ENCODE data around the gene FRS3. TPM values are rescaled to one million over a fixed set of nuclear protein-coding genes. Genes with fewer than 3 reads are reported as not detected.
"Not testable (repeated sequence)": the region's sequence is repeated elsewhere in the genome, so short reads cannot be mapped to it uniquely, and the experiment has no call there.

FRS3 gene
- total and polyA plus RNA-seq, 4 donors = 3.7 to 11.2 (median 6.9) TPM

GRCh38 chr6:41769376-41769775 is 10.3 kb downstream of the FRS3 start:
- Histone ChIP-seq H3K27me3 (ENCODE audit: control insufficient read depth in 3 of 3, insufficient read depth in 3 of 3, low read length in 2 of 3) (no peaks in the 10 kb centered on the region), H3K36me3 (ENCODE audit: control insufficient read depth in 4 of 4, insufficient read depth in 4 of 4, low read length in 4 of 4) (peaks cover 5 to 31% (median 9%) of the 10 kb centered on the region in 4 donors), H3K9me3 (ENCODE audit: control insufficient read depth in 4 of 4, insufficient read depth in 3 of 4, low read length in 3 of 4) (no peaks in the 10 kb centered on the region), H3K9ac (ENCODE audit: insufficient read depth in 1 of 2, low read length in 2 of 2) (no peak overlapping the region), H3K27ac (ENCODE audit: low read depth in 1 of 2, low read length in 1 of 2) (no peak overlapping the region), H3K4me3 (no peak overlapping the region), H3K4me1 (ENCODE audit: control insufficient read depth in 5 of 5, insufficient read depth in 5 of 5, low read length in 5 of 5) (peaks cover 6 to 32% (median 19%) of the 10 kb centered on the region in 5 donors)
- no peak for TF ChIP-seq CTCF (IDR thresholded peaks at IDR 0.05; ENCODE audit: control extremely low read depth, extremely low read depth)
- 97% methylated on average over 8 of the region's 8 CpGs for WGBS, 2 donors
- DNase-seq (no peak), ATAC-seq (ENCODE audit: insufficient read depth, low FRiP score) (no peak)

GRCh38 chr6:41768545-41769308 is 11.0 kb downstream of the FRS3 start:
- DNase-seq = peak in 2 of 3 donors; percentile 28 to 29
- H3K27ac ChIP-seq (ENCODE audit: low read depth in 1 of 2, low read length in 1 of 2) = peak overlapping the region in 1 of 2 donors; percentile 57
- no peak for TF ChIP-seq CTCF (IDR thresholded peaks at IDR 0.05; ENCODE audit: control extremely low read depth, extremely low read depth)

GRCh38 chr6:41767112-41767833 is 12.4 kb downstream of the FRS3 start:
- H3K4me3 ChIP-seq = no peak overlapping the region
- no peak for ATAC-seq (ENCODE audit: insufficient read depth, low FRiP score)
- DNase-seq = peak; percentile 91 to 98 (median 95)
- H3K27ac ChIP-seq (ENCODE audit: low read depth in 1 of 2, low read length in 1 of 2) = peak overlapping the region; percentile 24 to 66
- H3K9ac ChIP-seq (ENCODE audit: insufficient read depth in 1 of 2, low read length in 2 of 2) = peak overlapping the region in 1 of 2 donors; percentile 68
- H3K4me1 ChIP-seq (ENCODE audit: control insufficient read depth in 5 of 5, insufficient read depth in 5 of 5, low read length in 5 of 5) = peaks cover 6 to 37% (median 19%) of the 10 kb centered on the region in 5 donors
- WGBS, 2 donors = 29 to 49% methylated on average over 12 of the region's 12 CpGs
- H3K9me3 ChIP-seq (ENCODE audit: control insufficient read depth in 4 of 4, insufficient read depth in 3 of 4, low read length in 3 of 4) = no peaks in the 10 kb centered on the region
- H3K36me3 ChIP-seq (ENCODE audit: control insufficient read depth in 4 of 4, insufficient read depth in 4 of 4, low read length in 4 of 4) = peaks cover 5 to 22% (median 6%) of the 10 kb centered on the region in 4 donors
- H3K27me3 ChIP-seq (ENCODE audit: control insufficient read depth in 3 of 3, insufficient read depth in 3 of 3, low read length in 2 of 3) = no peaks in the 10 kb centered on the region
- no peak for TF ChIP-seq CTCF (IDR thresholded peaks at IDR 0.05; ENCODE audit: control extremely low read depth, extremely low read depth)

More at GRCh38 chr6:41768545-41769308, 11.0 kb downstream of the FRS3 start:
- ATAC-seq (ENCODE audit: insufficient read depth, low FRiP score) = peak; percentile 12
- Histone ChIP-seq H3K9me3 (ENCODE audit: control insufficient read depth in 4 of 4, insufficient read depth in 3 of 4, low read length in 3 of 4) (no peaks in the 10 kb centered on the region), H3K4me3 (no peak overlapping the region), H3K27me3 (ENCODE audit: control insufficient read depth in 3 of 3, insufficient read depth in 3 of 3, low read length in 2 of 3) (no peaks in the 10 kb centered on the region), H3K4me1 (ENCODE audit: control insufficient read depth in 5 of 5, insufficient read depth in 5 of 5, low read length in 5 of 5) (peaks cover 6 to 32% (median 19%) of the 10 kb centered on the region in 5 donors), H3K9ac (ENCODE audit: insufficient read depth in 1 of 2, low read length in 2 of 2) (no peak overlapping the region), H3K36me3 (ENCODE audit: control insufficient read depth in 4 of 4, insufficient read depth in 4 of 4, low read length in 4 of 4) (peaks cover 5 to 28% (median 9%) of the 10 kb centered on the region in 4 donors)
- WGBS, 2 donors = 45 to 52% methylated on average over 10 of the region's 10 CpGs

GRCh38 chr6:41766043-41766664 is 13.5 kb downstream of the FRS3 start:
- H3K9ac ChIP-seq (ENCODE audit: insufficient read depth in 1 of 2, low read length in 2 of 2); ATAC-seq (ENCODE audit: insufficient read depth, low FRiP score); DNase-seq; H3K27me3 ChIP-seq (ENCODE audit: control insufficient read depth in 3 of 3, insufficient read depth in 3 of 3, low read length in 2 of 3); H3K9me3 ChIP-seq (ENCODE audit: control insufficient read depth in 4 of 4, insufficient read depth in 3 of 4, low read length in 3 of 4); H3K27ac ChIP-seq (ENCODE audit: low read depth in 1 of 2, low read length in 1 of 2); H3K4me3 ChIP-seq: not testable (repeated sequence)
- 92 to 93% methylated on average over 4 of the region's 4 CpGs for WGBS, 2 donors
- Histone ChIP-seq H3K4me1 (ENCODE audit: control insufficient read depth in 5 of 5, insufficient read depth in 5 of 5, low read length in 5 of 5) (peaks cover 6 to 37% (median 19%) of the 10 kb centered on the region in 5 donors), H3K36me3 (ENCODE audit: control insufficient read depth in 4 of 4, insufficient read depth in 4 of 4, low read length in 4 of 4) (peaks cover 0 to 10% (median 0%) of the 10 kb centered on the region in 4 donors)

All from lung (tissue), 12 donors.